NCI-H345 treated with DMSO at 0.1 percent for 48 hours (cell line): ENCODE measurements around the gene HTR7.
"Not testable (repeated sequence)": the region's sequence is repeated elsewhere in the genome, so short reads cannot be mapped to it uniquely, and the experiment has no call there.

Source experiments
- DNase-seq: peaks from one replicate; lab custom pipeline; 2025; ENCODE audit not compliant: unreplicated experiment; lab: John Stamatoyannopoulos, UW

HTR7 gene

DNA sequence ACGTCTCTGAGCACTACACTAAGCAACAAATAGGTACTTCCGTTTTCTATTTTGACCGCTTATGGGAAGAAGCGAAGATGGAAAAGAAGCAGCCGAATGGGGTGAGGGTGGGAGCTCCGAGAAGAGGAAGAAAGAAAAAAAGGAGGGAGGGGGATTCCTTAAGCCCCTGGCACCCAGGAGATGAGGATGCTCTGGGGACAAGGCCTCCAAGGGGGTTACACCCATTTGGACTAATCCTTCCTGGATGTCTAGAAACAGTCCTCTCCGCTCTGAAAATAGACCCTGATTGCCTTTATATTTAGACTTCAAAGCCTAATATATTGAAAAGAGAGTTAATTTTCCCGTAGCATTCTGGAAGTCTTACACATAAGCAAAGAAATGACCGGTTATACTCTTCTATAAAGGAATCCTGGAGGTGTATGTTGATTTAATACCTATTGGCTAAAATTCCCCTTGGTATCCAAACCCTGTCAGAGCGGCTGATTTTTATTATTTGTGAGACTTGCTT is 676 bp upstream of the HTR7 start:
- no peak for DNase-seq

DNA sequence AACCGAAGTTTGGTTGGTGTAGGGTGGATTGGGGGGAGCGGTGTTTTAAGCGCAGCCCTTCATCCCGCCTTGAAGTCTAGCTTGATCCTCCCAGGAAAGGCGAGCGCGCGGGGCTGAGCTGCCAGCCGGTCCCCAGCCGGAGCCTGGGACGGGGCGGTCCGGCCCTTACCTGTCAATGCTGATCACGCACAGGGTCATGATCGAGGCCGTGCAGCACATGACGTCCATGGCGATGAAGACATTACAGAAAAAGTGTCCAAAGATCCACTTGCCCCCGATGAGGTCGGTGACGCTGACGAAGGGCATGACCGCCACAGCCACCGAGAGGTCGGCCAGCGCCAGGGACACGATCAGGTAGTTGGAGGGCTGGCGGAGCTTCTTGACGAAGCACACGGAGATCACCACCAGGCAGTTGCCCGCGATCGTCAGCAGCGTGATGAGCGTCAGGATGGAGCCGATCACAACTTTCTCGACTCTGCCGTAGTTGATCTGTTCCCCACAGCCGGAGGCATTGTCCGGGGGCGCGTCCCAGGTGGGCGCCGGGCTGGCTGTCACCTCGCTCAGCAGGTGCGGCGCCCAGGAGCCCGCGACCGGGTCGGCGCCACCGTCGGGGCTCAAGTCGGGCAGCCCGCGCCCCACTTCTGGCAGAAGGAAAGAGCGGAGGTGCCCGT is 740 bp downstream of the HTR7 start:
- no peak for DNase-seq

- DNase-seq: no peak
Observed at GRCh38 chr10:90856261-90856660, 1.6 kb downstream of the HTR7 start.

- no peak for DNase-seq
Observed at GRCh38 chr10:90855126-90855525, 2.7 kb downstream of the HTR7 start.

DNA sequence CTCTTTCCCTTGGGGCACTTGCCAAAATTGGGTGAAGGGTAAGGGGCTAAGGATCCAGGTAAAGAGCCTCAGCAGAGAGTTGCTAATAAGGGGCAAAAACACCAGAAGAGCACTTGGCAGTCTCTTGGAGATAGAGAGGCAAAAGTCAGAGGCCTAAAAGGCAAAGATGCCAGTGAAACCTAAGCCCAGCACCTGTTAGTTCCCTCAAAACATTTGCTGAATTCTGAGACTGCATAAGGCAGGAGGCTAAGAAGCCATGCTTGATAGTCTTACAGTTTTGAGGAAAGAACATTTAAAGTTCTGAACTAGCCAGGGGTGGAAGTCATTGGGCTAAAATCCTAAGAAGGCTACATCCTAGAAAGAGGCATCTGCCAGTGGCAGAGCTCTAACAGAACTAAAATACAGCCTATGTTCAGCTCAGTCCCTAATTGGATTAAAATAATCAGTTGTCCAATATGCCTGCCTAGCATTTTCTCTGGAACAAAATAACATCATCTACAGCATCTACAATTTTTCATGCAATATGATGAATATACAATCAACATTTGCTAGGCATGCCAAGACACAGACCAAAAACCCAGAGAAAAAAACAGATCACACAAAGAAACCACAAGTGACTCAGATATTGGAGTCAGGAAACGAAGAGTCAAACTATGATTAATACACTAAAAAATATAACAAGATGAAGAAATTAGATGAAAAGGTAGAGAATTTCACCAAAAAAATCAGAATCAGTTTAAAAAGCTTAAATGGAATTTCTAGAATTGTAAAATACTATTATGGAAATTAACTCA is 7.7 kb downstream of the HTR7 start:
- no peak for DNase-seq

- DNase-seq: no peak
Observed at GRCh38 chr10:90847436-90847835, 10.4 kb downstream of the HTR7 start.

GRCh38 chr10:90846746-90847145 is 11.1 kb downstream of the HTR7 start:
- DNase-seq: no peak

DNA sequence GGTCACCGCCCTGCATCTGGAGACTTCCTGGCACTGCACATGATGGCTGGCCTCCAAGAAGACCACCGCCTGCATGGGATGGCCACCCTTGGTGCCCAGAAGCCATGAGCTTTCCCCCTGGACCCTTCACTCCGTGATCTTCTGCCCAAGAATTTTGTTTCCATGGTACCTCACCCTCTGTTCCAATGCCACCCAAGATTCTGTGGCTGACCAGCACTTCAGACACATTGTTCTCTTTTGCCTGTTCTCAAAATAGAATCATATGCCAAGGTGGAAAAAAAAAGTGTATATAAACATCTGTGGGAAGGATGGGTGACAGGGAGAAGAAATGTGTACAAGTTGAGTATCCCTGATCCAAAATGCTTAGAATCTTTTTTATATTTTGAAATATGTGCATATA is 12.1 kb downstream of the HTR7 start:
- no peak for DNase-seq

DNA sequence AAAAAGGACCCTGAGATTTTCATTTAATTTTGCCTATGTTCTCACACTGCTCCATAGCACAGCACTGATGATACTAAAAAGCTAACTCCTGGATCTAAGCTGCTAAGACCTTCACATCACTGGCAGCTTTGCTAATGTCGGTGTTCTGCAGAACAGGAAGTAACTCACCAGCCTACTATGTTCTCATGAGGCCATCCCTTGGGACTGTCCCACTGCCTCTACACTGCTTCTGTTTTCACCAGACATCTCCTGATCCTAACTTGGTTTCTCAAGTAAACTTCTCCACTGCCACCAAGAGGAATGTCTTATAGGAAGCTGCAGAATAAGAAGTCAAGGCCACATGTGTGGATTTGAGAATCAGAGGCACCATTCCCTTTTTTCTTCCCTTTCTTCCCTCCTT is 15.1 kb downstream of the HTR7 start:
- no peak for DNase-seq

DNA sequence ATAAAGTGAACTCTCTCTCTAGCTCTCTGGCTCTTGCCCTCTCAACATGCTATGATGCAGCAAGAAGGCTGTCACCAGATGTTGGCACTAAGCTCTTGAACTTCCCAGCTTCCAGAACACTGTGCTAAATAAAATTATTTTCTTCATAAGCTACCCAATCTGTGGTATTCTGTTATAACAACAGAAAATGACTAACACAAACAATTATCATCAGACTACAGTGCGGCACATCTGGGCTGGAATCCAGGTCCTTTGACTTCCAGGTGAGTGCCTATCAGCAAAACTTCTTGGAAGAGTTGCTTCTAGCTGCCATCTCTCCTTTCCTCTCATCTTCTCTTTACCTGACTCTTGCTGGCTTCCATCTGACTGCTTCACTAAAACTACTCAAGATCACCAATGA is 20.4 kb downstream of the HTR7 start:
- no peak for DNase-seq

GRCh38 chr10:90834326-90834725 is 23.5 kb downstream of the HTR7 start:
- no peak for DNase-seq

DNA sequence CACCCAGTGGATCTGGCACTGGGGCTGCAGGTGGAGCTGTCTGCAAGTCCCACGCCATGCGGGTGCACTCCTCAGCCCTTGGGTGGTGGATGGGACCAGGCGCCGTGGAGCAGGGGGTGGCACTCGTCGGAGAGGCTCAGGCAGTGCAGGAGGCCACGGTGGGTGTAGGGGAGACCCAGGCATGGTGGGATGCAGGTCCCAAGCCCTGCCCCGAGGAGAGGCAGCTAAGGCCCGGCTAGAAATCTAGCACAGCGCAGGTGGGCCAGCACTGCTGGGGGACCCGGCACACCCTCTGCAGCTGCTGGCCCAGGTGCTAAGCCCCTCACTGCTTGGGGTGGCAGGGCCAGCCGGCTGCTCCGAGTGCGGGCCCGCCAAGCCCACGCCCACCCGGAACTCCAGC is 25.7 kb downstream of the HTR7 start:
- DNase-seq: no peak

DNA sequence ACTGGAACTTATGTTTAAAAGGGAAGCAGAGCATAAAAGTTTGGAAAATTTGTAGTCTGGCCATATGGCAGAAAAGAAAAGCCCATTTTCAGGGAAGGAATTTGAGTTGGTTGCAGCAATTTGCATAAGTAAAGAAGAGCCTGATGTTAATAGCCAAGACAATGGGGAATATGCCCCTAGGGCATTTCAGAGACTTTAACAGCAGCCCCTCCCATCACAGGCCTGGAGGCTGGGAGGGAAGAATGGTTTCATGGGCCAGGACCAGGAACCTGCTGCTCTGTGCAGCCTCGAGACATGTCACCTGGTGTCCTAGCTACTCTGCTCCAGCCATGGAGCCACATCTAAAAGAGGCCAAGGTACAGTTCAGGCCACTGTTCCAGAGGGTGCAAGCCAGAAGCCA is 35.3 kb downstream of the HTR7 start:
- DNase-seq: no peak

GRCh38 chr10:90821864-90822263 is 36.0 kb downstream of the HTR7 start:
- not testable (repeated sequence) for DNase-seq

GRCh38 chr10:90819911-90820310 is 37.9 kb downstream of the HTR7 start:
- DNase-seq: no peak

GRCh38 chr10:90818736-90819135 is 39.1 kb downstream of the HTR7 start:
- DNase-seq: no peak

- no peak for DNase-seq
Observed at GRCh38 chr10:90817128-90817889, 40.5 kb downstream of the HTR7 start.

- DNase-seq: no peak
Observed at GRCh38 chr10:90816466-90816865, 41.4 kb downstream of the HTR7 start.

- DNase-seq: no peak
Observed at GRCh38 chr10:90813594-90814365, 44.1 kb downstream of the HTR7 start.

DNA sequence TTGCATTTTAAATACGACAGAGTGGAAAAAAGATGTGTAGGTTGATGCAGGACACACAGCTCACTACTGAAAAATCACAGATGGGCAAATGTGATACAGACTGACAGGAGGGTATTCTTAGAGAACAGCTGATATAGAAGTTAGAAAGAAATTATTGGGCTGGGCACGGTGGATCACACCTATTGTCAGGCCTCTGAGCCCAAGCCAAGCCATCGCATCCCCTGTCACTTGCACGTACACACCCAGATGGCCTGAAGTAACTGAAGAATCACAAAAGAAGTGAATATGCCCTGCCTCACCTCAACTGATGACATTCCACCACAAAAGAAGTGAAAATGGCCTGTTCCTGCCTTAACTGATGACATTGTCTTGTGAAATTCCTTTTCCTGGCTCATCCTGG is 50.7 kb downstream of the HTR7 start:
- not testable (repeated sequence) for DNase-seq

GRCh38 chr10:90806677-90807076 is 51.2 kb downstream of the HTR7 start:
- no peak for DNase-seq
